ENCODE data around the gene TFAP2A.

DNA sequence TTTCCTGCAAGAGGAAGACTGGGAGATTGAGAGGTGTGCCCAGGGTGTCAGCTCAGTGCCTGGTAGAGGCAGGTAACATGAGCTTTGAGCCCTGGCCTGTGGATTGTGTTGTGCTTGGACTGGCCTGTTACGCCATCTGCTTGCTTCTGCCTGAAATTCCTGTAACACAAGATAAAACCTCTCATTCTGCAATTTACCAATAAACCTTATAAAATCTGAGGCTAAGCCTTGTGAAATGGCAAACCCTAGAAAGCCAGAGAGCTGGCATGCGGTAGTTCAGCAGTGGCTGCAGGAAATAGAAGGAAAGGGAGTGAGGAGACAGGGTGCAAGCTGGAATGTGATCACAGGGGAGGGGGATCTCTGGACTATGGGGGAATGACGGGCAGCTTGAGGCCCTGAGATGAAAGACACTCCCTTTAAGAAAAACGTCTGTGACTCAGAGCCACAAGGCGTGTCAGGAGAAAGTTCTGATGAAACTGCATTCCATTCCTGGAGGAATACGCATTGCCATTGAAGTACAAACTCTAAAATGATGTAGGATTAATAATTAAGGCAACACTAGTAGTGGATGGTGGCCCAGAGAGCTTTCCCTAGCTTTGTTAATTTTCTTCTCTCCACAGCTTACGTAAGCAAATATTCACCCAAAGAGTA, 26.3 kb upstream of the TFAP2A start:
- TF ChIP-seq EZH2 (IDR thresholded peaks at IDR 0.05; ENCODE audit: insufficient read depth, poor library complexity, severe bottlenecking) (no peak), EZH2phosphoT487 (IDR thresholded peaks at IDR 0.05; ENCODE audit: insufficient read depth, low read depth) (no peak)

Measured in GM23248 (cell line).